MCF 10A (cell line): Measurements from ENCODE around the gene PIK3C2B. TPM values are rescaled to one million over a fixed set of nuclear protein-coding genes. Genes with fewer than 3 reads are reported as not detected.

ENCODE experiments used
- BruUV-seq: library from RNA; stranded (reverse); fragments of 400-500 nt; replicated peaks from 2 replicates; lab custom pipeline; 2021; lab: Mats Ljungman, UMichigan
- CTCF ChIA-PET: fragments of 300-600 bp; sonication (Branson Sonifier 250); formaldehyde crosslinking; extraction: SDS; loops from one replicate; lab custom pipeline; 2021; ENCODE audit warnings: antibody characterized with exemption, inconsistent platforms; lab: Yijun Ruan, JAX
- POLR2A ChIA-PET: fragments of 300-600, 350-650 bp; sonication (Branson Sonifier 250); formaldehyde crosslinking; extraction: SDS; loops from one replicate; lab custom pipeline; 2020; ENCODE audit warnings: antibody characterized with exemption, inconsistent platforms; lab: Yijun Ruan, JAX
- DNase-seq: peaks from one replicate; pipeline ENCODE4 v3.0.0-alpha.2; 2018; ENCODE audit not compliant: unreplicated experiment
- H3K27ac Mint-ChIP-seq: one replicate; pipeline ENCODE4 v1.8.0; 2022; ENCODE audit warnings: mild to moderate bottlenecking, low read depth, mixed read lengths; ENCODE audit not compliant: unreplicated experiment
- H3K27me3 Mint-ChIP-seq: one replicate; pipeline ENCODE4 v1.8.0; 2022; ENCODE audit warnings: mixed read lengths; ENCODE audit not compliant: insufficient read depth, unreplicated experiment
- H3K36me3 Mint-ChIP-seq: one replicate; pipeline ENCODE4 v1.8.0; 2022; ENCODE audit warnings: mild to moderate bottlenecking, moderate library complexity, mixed read lengths; ENCODE audit not compliant: insufficient read depth, unreplicated experiment
- H3K4me1 Mint-ChIP-seq: one replicate; pipeline ENCODE4 v1.8.0; 2022; ENCODE audit warnings: mixed read lengths; ENCODE audit not compliant: insufficient read depth, unreplicated experiment
- H3K4me3 Mint-ChIP-seq: one replicate; pipeline ENCODE4 v1.8.0; 2022; ENCODE audit warnings: mild to moderate bottlenecking, moderate library complexity, mixed read lengths; ENCODE audit not compliant: unreplicated experiment
- H3K9me3 Mint-ChIP-seq: one replicate; pipeline ENCODE4 v1.8.0; 2022; ENCODE audit warnings: mixed read lengths; ENCODE audit not compliant: unreplicated experiment
- CTCF ChIP-seq: fragments of 200-600 bp; IDR thresholded peaks from one replicate; pipeline ENCODE4 v1.8.0; 2022; ENCODE audit warnings: antibody characterized with exemption, mild to moderate bottlenecking; ENCODE audit not compliant: unreplicated experiment
- intact Hi-C: fragments of 100-400 bp; cut with micrococcal nuclease; formaldehyde crosslinking; loops from 2 replicates; pipeline ENCODE4 v1.14.1; 2022
- total RNA-seq: library from RNA; stranded (reverse); gene quantifications from 2 replicates; pipeline ENCODE4 v1.2.3, GENCODE V29; 2022

PIK3C2B gene
- total RNA-seq, 1 experiment from 2014 or later = 3.4 TPM

- Mint-ChIP-seq H3K4me1 (no peaks in the 10 kb centered on the region), H3K9me3 (no peaks in the 10 kb centered on the region), H3K27me3 (no peaks in the 10 kb centered on the region), H3K4me3 (no peak overlapping the region), H3K36me3 (no peaks in the 10 kb centered on the region), H3K27ac (no peak overlapping the region)
- ChIA-PET CTCF (interaction anchor here (0.5 to 1.3 kb wide), 7 partner anchors 10 to 482 kb away, joined by 3 to 4 read pairs (median 3); no protein-coding TSS in a partner anchor), POLR2A (interaction anchor here (0.7 kb wide), 1 partner anchor 47 kb away, joined by 3 read pairs; no protein-coding TSS in a partner anchor)
- BruUV-seq = no TSS peak
- intact Hi-C loops = no loop called here
- no peak for DNase-seq
- no peak for TF ChIP-seq CTCF
Observed at GRCh38 chr1:204460346-204460745, 34.3 kb downstream of the PIK3C2B start.

GRCh38 chr1:204459706-204460105 lies 34.9 kb downstream of the PIK3C2B start:
- Mint-ChIP-seq H3K4me1 (no peaks in the 10 kb centered on the region), H3K27me3 (no peaks in the 10 kb centered on the region), H3K4me3 (no peak overlapping the region), H3K27ac (no peak overlapping the region), H3K9me3 (no peaks in the 10 kb centered on the region), H3K36me3 (no peaks in the 10 kb centered on the region)
- TF ChIP-seq CTCF = no peak
- ChIA-PET POLR2A (no interaction called here), CTCF (interaction anchor here (0.5 to 1.0 kb wide), 4 partner anchors 9 to 34 kb away, joined by 3 to 5 read pairs (median 3); partner anchors contain the start of gene PIK3C2B)
- intact Hi-C loops = no loop called here
- BruUV-seq = no TSS peak
- DNase-seq = no peak

- H3K4me3 Mint-ChIP-seq = no peak overlapping the region
- no TSS peak for BruUV-seq
- H3K4me1 Mint-ChIP-seq = no peaks in the 10 kb centered on the region
- POLR2A ChIA-PET = interaction anchor here (0.6 to 1.6 kb wide), 3 partner anchors 11 to 37 kb away, joined by 3 to 5 read pairs (median 4); no protein-coding TSS in a partner anchor
- CTCF ChIA-PET = interaction anchor here (0.5 to 1.4 kb wide), 7 partner anchors 11 to 1704 kb away, joined by 3 to 5 read pairs (median 4); no protein-coding TSS in a partner anchor
- no peaks in the 10 kb centered on the region for H3K36me3 Mint-ChIP-seq
- TF ChIP-seq CTCF = no peak
- no peak overlapping the region for H3K27ac Mint-ChIP-seq
- DNase-seq = no peak
- intact Hi-C loops = no loop called here
- H3K9me3 Mint-ChIP-seq = no peaks in the 10 kb centered on the region
- no peaks in the 10 kb centered on the region for H3K27me3 Mint-ChIP-seq
Observed at GRCh38 chr1:204457666-204458065, 36.9 kb downstream of the PIK3C2B start.

- no TSS peak for BruUV-seq
- no peaks in the 10 kb centered on the region for H3K4me1 Mint-ChIP-seq
- no peaks in the 10 kb centered on the region for H3K27me3 Mint-ChIP-seq
- no peaks in the 10 kb centered on the region for H3K9me3 Mint-ChIP-seq
- ChIA-PET CTCF (interaction anchor here (0.6 to 1.6 kb wide), 8 partner anchors 10 to 1526 kb away, joined by 3 to 7 read pairs (median 3); no protein-coding TSS in a partner anchor), POLR2A (interaction anchor here (1.4 to 1.6 kb wide), 2 partner anchors 13 to 38 kb away, joined by 4 to 5 read pairs; no protein-coding TSS in a partner anchor)
- TF ChIP-seq CTCF = no peak
- no peaks in the 10 kb centered on the region for H3K36me3 Mint-ChIP-seq
- no peak for DNase-seq
- H3K4me3 Mint-ChIP-seq = no peak overlapping the region
- H3K27ac Mint-ChIP-seq = no peak overlapping the region
- intact Hi-C loops = no loop called here
Observed at GRCh38 chr1:204456826-204457442, 37.7 kb downstream of the PIK3C2B start.
